Skeletal muscle satellite cell (primary cell): ENCODE results near the gene GPHN.
"Not testable (repeated sequence)": the region's sequence is repeated elsewhere in the genome, so short reads cannot be mapped to it uniquely, and the experiment has no call there.

Experiments used
- H3K27me3 ChIP-seq: 2 replicates; pipeline ENCODE4 v1.7.0; 2013; ENCODE audit warnings: low read length; ENCODE audit not compliant: control insufficient read depth, insufficient read depth
- H3K36me3 ChIP-seq: 2 replicates; pipeline ENCODE4 v1.7.0; 2013; ENCODE audit warnings: mild to moderate bottlenecking, control low read depth, low read length; ENCODE audit not compliant: insufficient read depth
- H3K4me1 ChIP-seq: 2 replicates; pipeline ENCODE4 v1.7.0; 2013; ENCODE audit warnings: low read length; ENCODE audit not compliant: control insufficient read depth, insufficient read depth
- H3K4me2 ChIP-seq: 2 replicates; pipeline ENCODE4 v1.7.0; 2013; ENCODE audit warnings: mild to moderate bottlenecking, low read length
- H3K4me3 ChIP-seq: 2 replicates; pipeline ENCODE4 v1.7.0; 2013; ENCODE audit warnings: low read length
- H3K9ac ChIP-seq: 2 replicates; pipeline ENCODE4 v1.7.0; 2013; ENCODE audit warnings: mild to moderate bottlenecking, low read depth, low read length, moderate library complexity
- H3K9me3 ChIP-seq: replicated peaks from 2 replicates; pipeline ENCODE4 v1.7.0; 2013; ENCODE audit warnings: mild to moderate bottlenecking, control low read depth, low read length

The GPHN gene

DNA sequence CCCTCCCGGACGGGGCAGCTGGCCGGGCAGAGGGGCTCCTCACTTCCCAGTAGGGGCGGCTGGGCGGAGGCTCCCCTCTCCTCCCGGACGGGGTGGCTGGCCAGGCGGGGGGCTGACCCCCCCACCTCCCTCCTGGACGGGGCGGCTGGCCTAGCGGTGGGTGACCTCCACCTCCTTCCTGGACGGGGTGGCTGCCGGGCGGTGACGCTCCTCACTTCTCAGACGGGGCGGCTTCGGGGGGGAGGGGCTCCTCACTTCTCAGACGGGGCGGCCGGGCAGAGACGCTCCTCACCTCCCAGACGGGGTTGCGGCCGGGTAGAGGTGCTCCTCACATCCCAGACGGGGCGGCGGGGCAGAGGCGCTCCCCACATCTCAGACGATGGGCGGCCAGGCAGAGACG is 37.8 kb downstream of the GPHN start:
- H3K4me1 ChIP-seq, H3K4me3 ChIP-seq, H3K4me2 ChIP-seq, H3K36me3 ChIP-seq, H3K27me3 ChIP-seq, H3K9ac ChIP-seq, H3K9me3 ChIP-seq: not testable (repeated sequence)

DNA sequence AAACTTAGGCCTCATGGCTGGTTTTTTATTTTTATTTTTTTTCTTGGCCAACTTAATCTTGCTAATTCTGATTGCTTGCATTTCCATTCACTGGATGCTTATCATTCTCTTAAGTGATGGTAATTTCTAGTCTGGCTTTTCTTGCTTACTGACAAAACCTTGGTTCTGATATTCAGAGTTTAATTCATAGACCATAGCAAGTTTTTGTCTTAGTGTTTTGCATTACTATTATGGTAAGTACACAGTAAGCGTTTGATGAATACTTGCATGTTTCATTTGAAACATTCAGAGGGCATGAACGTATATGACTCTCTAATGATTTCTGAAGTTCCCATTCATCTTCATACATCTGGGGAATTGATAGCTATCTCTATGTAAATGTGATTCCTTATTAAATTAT is 55.8 kb downstream of the GPHN start:
- no peaks in the 10 kb centered on the region for H3K4me1 ChIP-seq
- no peak overlapping the region for H3K4me2 ChIP-seq
- no peaks in the 10 kb centered on the region for H3K27me3 ChIP-seq
- no peaks in the 10 kb centered on the region for H3K9me3 ChIP-seq
- no peak overlapping the region for H3K4me3 ChIP-seq
- H3K9ac ChIP-seq = no peak overlapping the region
- H3K36me3 ChIP-seq = no peaks in the 10 kb centered on the region

DNA sequence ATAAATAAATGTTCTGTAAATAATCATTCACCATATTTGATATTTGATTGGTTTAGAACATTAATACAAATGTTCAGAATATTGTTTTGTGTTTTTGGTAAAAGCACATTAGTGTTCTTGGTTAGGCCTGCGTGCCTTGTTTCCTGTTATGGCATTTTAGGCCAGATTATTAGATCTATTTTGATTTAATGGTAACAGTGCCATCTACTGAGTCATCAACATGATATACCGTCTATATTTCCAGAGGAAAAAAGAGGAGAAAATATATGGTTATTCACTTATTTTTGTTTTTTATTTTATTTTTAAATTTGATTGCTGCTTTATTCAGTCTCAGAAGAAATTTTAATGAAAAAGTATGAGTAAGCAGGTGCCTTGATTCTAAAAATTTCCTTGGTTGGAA is 60.3 kb downstream of the GPHN start:
- Histone ChIP-seq H3K9ac (no peak overlapping the region), H3K27me3 (no peaks in the 10 kb centered on the region), H3K4me3 (no peak overlapping the region), H3K9me3 (no peaks in the 10 kb centered on the region), H3K36me3 (no peaks in the 10 kb centered on the region), H3K4me1 (no peaks in the 10 kb centered on the region), H3K4me2 (no peak overlapping the region)

DNA sequence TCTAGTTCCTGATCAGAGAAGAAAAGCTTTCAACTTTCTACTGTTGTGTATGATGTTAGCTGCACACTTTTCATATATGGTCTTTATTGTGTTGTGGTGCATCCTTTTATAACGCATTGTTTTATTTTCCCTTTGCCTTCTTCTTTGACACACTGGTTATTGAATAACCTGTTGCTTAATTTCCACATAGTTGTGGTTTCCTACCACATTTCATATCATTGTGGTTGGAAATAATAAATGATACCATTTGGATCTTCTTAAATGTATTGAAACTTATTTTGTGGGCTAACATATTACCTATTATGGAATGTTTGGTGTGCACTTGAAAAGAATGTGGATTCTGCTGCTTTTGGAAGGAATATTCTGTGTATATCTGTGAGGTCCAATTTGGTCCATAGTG is 64.9 kb downstream of the GPHN start:
- Histone ChIP-seq H3K4me3 (no peak overlapping the region), H3K9me3 (no peaks in the 10 kb centered on the region)

DNA sequence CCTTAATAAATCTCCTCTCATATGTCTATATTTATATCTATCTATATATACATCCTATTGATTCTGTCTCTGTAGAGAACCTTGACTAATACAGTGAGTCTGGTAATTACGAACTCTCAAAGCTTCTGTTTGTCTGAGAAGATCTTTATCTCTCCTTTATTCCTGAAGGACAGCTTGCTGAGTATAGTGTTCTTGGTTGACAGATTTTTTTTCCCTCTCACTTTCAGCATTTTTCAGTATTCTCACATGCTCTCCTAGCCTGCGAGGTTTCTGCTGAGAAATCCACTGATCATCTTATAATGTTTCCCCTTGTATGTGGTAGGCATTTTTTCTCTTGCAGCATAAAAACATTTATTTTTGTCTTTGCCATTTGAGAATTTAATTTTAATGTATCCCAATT is 67.1 kb downstream of the GPHN start:
- H3K4me3 ChIP-seq = no peak overlapping the region
- no peaks in the 10 kb centered on the region for H3K36me3 ChIP-seq
- H3K4me1 ChIP-seq = no peaks in the 10 kb centered on the region
- no peaks in the 10 kb centered on the region for H3K9me3 ChIP-seq
- H3K9ac ChIP-seq = no peak overlapping the region
- H3K4me2 ChIP-seq = no peak overlapping the region
- no peaks in the 10 kb centered on the region for H3K27me3 ChIP-seq

More for the DNA sequence above, 64.9 kb downstream of the GPHN start:
- H3K4me2 ChIP-seq = no peak overlapping the region
- H3K4me1 ChIP-seq = no peaks in the 10 kb centered on the region
- H3K27me3 ChIP-seq = no peaks in the 10 kb centered on the region
- H3K36me3 ChIP-seq = no peaks in the 10 kb centered on the region
- no peak overlapping the region for H3K9ac ChIP-seq

DNA sequence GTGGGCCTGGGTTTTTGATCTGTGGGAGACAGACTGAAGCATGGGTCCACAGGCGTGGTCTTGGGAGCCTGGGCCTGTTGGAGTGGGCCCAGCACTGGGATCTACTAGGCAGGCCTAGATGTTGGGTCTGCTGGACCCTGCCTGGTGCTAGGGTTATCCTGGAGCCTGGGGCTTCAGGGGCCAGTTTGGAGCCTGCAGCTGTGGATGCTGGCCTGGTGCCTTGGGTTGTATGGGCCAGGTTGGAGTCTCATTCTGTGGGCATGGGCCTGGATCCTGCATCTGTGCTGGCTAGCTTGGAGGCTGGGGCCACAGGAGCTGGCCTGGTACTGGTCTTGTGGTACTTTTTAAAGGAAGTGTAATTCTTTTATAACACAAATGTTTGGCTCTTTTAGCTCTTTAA is 68.0 kb downstream of the GPHN start:
- H3K27me3 ChIP-seq = no peaks in the 10 kb centered on the region
- H3K9ac ChIP-seq = no peak overlapping the region
- no peaks in the 10 kb centered on the region for H3K4me1 ChIP-seq
- no peaks in the 10 kb centered on the region for H3K9me3 ChIP-seq
- no peaks in the 10 kb centered on the region for H3K36me3 ChIP-seq
- no peak overlapping the region for H3K4me2 ChIP-seq
- no peak overlapping the region for H3K4me3 ChIP-seq

DNA sequence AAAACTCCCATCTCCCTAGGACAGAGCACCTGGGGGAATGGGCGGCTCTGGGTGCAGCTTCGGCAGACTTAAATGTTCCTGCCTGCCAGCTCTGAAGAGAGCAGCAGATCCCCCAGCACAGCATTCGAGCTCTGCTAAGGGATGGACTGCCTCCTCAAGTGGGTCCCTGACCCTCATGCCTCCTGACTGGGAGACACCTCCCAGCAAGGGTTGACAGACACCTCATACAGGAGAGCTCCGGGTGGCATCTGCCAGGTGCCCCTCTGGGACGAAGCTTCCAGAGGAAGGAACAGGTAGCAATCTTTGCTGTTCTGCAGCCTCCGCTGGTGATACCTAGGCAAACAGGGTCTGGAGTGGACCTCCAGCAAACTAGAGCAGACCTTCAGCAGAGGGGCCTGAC is 79.8 kb downstream of the GPHN start:
- not testable (repeated sequence) for H3K9me3 ChIP-seq, H3K4me3 ChIP-seq, H3K9ac ChIP-seq, H3K4me2 ChIP-seq, H3K27me3 ChIP-seq, H3K36me3 ChIP-seq, H3K4me1 ChIP-seq

DNA sequence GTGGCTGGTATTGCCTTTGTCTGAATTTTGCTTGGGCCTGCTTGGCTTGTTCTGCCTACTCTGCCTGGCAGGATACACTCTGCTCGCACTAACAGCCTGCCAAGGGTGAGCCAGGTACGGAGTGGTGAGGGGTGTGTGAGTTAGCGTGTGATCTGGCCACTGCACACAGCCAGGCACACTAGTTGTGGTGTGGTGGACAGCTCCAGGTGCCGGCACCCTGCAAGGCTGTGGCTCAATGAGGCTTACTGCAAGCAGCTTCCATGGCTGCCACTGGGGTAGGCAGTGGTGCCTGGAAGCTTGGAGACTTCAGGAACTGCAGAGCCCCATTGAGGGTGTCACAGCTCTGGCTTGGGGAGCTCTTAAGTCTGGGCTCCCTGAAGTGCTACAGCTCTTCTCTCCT is 87.4 kb downstream of the GPHN start:
- H3K4me1 ChIP-seq = no peaks in the 10 kb centered on the region
- H3K9ac ChIP-seq = no peak overlapping the region
- H3K27me3 ChIP-seq = no peaks in the 10 kb centered on the region
- no peak overlapping the region for H3K4me2 ChIP-seq
- no peak overlapping the region for H3K4me3 ChIP-seq
- no peaks in the 10 kb centered on the region for H3K36me3 ChIP-seq
- H3K9me3 ChIP-seq = no peaks in the 10 kb centered on the region

DNA sequence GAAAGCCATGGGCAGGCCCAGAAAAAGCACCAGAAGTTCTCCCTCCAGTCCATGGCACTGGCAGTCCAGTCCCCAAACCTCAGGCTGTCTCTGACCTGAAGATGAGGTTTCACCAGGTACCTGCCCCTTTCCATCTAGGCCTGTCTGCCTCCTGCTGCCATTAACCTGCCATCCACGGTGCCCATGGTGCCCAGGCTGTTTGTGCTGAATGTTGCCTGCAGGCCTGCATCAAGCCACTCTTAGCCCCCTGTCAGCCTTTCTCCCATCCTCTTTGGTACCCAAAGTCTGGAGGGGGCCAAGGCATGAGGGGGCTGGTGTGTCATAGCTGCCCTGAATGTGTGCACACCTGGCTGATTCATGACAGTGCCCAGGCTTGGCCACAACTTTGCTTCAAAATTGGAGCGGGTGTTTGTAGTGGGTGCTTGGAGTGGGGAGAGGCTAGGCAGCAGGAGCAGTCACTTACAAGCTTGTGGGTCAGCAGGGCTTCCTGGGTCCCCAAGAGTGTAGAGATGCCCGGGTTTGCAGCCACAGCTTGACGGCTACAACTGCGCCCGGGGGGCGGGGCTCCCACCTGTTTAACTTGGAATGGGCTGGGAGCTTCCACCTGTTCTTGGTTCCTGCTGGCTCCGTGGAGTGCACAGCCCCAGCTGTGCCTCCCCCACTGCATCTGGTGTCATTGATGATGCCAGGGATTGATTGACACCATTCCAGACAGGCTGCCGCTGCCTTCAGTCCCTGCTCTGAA is 88.5 kb downstream of the GPHN start:
- Histone ChIP-seq H3K27me3 (no peaks in the 10 kb centered on the region), H3K4me1 (no peaks in the 10 kb centered on the region), H3K9ac (no peak overlapping the region), H3K4me2 (no peak overlapping the region), H3K9me3 (no peaks in the 10 kb centered on the region), H3K36me3 (no peaks in the 10 kb centered on the region), H3K4me3 (no peak overlapping the region)

DNA sequence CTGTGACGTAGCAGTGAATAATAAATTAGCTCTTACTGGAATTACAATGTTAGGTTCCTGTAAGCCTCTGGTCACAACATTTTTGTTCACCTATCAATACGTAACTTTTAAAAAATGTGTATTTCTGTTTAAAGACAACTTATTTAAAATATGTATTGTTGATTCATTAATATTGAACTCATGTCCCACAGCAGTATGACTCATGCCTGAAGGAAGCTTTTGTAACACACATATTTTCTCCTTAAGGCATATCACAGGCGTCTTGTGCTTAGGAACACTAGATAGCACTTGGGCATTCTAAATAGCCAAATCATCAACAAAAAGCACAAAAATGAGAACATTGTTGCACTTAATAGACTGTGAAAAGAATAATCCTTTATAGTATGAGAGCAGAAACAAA is 92.5 kb downstream of the GPHN start:
- Histone ChIP-seq H3K27me3 (no peaks in the 10 kb centered on the region), H3K9ac (no peak overlapping the region), H3K9me3 (no peaks in the 10 kb centered on the region), H3K4me1 (no peaks in the 10 kb centered on the region), H3K4me2 (no peak overlapping the region), H3K4me3 (no peak overlapping the region), H3K36me3 (no peaks in the 10 kb centered on the region)

DNA sequence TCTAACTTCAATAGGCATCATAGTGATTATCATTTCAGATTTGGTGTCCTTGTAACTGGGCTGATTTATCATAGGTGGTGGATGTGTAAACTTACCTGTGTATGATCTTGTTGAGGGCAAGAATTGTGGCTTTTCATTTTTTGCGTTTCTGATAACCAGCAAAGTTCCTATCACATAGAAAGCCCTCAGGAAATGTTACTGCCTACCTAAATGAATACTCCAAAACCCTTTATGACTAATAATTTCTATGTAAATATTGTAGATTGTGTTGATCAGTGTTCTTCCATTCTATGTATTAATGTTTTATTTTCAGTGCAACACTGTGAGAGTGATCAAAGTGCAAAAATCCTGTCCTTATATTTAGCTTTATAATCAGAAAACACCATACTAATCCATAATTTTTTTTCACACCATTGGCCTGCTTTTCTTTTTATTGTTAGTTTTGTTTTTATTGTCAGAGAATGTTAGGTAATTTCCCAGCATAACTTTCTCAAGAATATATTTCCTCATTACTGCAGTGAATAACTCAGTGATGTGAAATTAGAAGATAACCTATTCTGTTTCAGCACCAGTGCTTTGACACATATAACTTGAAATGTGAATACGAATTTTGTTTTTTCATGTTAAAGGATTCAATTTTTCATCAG is 94.1 kb downstream of the GPHN start:
- Histone ChIP-seq H3K27me3 (no peaks in the 10 kb centered on the region), H3K4me2 (no peak overlapping the region), H3K9me3 (no peaks in the 10 kb centered on the region), H3K36me3 (no peaks in the 10 kb centered on the region), H3K4me3 (no peak overlapping the region), H3K4me1 (no peaks in the 10 kb centered on the region), H3K9ac (no peak overlapping the region)

DNA sequence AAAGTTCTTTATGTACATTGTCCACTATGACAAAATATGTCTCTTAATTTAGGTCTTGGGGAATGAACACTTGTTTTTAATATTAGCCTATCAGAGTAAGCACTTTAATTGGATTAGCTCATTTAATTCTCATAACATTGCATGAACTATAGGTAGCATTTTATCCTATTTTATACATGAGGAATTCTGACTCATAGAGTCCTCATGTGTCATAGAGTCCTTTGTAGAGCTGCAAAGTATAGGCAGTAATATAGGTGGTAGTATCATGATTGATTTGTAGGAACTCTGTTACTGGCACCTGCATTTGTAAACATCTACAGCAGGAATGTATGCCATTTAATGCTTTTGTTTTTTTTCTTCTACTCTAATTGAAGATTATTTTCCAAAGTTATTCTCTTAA is 96.0 kb downstream of the GPHN start:
- H3K4me1 ChIP-seq = no peaks in the 10 kb centered on the region

More for the DNA sequence above, 96.0 kb downstream of the GPHN start:
- Histone ChIP-seq H3K4me3 (no peak overlapping the region), H3K9me3 (no peaks in the 10 kb centered on the region), H3K27me3 (no peaks in the 10 kb centered on the region), H3K4me2 (no peak overlapping the region), H3K36me3 (no peaks in the 10 kb centered on the region), H3K9ac (no peak overlapping the region)
